DOHH2 (cell line): ENCODE data around the gene ASIC3.

Experiments used
- CTCF ChIP-seq: fragments of 200-600 bp; sonication (generic); IDR thresholded peaks from one replicate; pipeline ENCODE4 v1.5.1; 2014; ENCODE audit warnings: antibody characterized with exemption, mild to moderate bottlenecking, low read depth, low read length; ENCODE audit not compliant: poor library complexity, severe bottlenecking
- EZH2phosphoT487 ChIP-seq: fragments of 200-600 bp; sonication (generic); IDR thresholded peaks from 2 replicates; pipeline ENCODE4 v1.6.1; 2017; ENCODE audit warnings: borderline replicate concordance, mild to moderate bottlenecking, antibody characterized with exemption, low read length, moderate library complexity, mixed read lengths

DNA sequence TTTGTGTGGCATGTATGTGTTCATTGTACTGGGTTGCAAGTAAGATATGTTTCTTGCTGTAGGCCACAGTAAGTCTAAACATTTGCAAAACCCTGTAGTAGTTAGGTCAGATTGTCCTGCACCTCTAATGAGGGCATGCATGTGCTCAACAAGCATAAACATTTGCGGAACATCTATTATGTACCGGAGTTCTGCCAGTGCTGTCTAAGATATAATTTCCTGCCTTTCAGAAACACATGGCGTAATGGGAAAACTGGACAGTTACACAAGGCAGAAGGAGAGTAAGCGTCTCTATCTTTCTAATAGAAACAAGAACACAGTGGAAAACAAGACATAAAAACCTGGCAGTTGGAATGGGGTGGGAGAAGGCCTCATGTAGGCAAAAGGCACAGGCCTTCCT is 17.3 kb upstream of the ASIC3 start:
- TF ChIP-seq EZH2phosphoT487, result no peak
- no peak for TF ChIP-seq CTCF
